Mucosa of stomach (tissue), 1 donor: Measurements from ENCODE around the gene MYRFL.

ENCODE experiments used
- H3K27me3 ChIP-seq: one replicate; pipeline ENCODE4 v1.7.0; 2013; ENCODE audit warnings: mild to moderate bottlenecking, low read length; ENCODE audit not compliant: control insufficient read depth, insufficient read depth
- H3K36me3 ChIP-seq: one replicate; pipeline ENCODE4 v1.7.0; 2013; ENCODE audit warnings: low read length; ENCODE audit not compliant: control insufficient read depth, insufficient read depth
- H3K4me1 ChIP-seq: one replicate; pipeline ENCODE4 v1.7.0; 2013; ENCODE audit warnings: mild to moderate bottlenecking, low read length; ENCODE audit not compliant: control insufficient read depth, insufficient read depth
- H3K4me3 ChIP-seq: one replicate; pipeline ENCODE4 v1.7.0; 2013; ENCODE audit warnings: low read length
- H3K9ac ChIP-seq: one replicate; pipeline ENCODE4 v1.7.0; 2013; ENCODE audit warnings: mild to moderate bottlenecking, low read length, moderate library complexity
- H3K9me3 ChIP-seq: one replicate; pipeline ENCODE4 v1.7.0; 2013; ENCODE audit warnings: mild to moderate bottlenecking, low read length, moderate library complexity; ENCODE audit not compliant: control insufficient read depth
- donor health status: Pancreatic carcinoma.

The MYRFL gene

DNA sequence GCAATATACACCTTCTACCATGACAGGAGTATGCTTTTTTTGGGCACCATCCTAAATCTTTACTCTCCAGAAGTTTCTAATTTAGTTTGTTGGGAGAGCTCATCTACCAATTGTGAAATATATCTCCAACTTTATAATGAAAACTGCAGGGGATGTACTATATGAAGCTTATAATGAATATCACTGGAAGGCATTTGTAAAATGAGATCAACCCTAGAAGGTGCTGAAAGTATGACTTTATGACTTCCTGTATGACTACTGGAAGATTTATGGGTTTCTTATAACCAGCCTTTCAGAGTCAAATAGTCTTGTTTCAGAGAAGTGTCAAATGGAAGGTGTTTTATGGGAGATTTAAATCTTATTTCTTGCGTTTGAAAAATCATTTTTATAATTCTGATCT is 122.9 kb downstream of the MYRFL start:
- H3K9ac ChIP-seq: no peak overlapping the region
- H3K36me3 ChIP-seq: no peaks in the 10 kb centered on the region
- no peaks in the 10 kb centered on the region for H3K27me3 ChIP-seq
- H3K9me3 ChIP-seq: no peaks in the 10 kb centered on the region
- H3K4me1 ChIP-seq: no peaks in the 10 kb centered on the region
- H3K4me3 ChIP-seq: no peak overlapping the region

GRCh38 chr12:69948851-69949250 is 123.8 kb downstream of the MYRFL start:
- H3K4me1 ChIP-seq: no peaks in the 10 kb centered on the region
- H3K36me3 ChIP-seq: no peaks in the 10 kb centered on the region
- H3K4me3 ChIP-seq: no peak overlapping the region

DNA sequence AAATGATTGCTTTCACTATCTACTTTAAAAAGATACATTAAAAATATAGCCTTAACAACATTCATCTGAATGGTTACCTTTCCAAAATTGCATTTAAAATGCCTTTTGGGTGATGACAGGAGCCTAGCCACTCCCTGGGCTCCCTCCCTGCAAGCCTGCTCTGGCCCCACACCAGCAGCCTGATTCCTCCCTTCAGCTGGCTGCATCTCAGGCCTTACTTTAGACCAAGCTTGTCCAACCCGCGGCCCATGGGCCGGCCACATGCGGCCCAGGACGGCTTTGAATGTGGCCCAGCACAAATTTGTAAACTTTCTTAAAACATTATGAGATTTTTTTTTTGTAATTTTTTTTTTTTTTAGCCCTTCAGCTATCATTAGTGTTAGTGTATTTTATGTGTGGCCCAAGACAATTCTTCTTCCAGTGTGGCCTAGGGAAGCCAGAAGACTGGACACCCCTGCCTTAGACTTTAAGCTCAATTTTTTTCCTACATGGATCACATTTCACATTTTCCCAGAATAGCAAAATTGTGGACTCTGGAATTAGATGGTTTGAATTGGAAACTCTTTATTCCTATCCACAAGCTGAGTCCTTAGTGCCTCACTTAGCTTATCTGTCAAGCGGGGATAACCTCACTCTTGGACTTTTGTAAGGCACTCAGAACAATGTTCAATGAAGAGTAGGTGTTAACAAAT is 124.4 kb downstream of the MYRFL start:
- no peaks in the 10 kb centered on the region for H3K27me3 ChIP-seq
- no peaks in the 10 kb centered on the region for H3K9me3 ChIP-seq
- no peaks in the 10 kb centered on the region for H3K36me3 ChIP-seq
- H3K4me1 ChIP-seq: no peaks in the 10 kb centered on the region
- no peak overlapping the region for H3K4me3 ChIP-seq
- H3K9ac ChIP-seq: no peak overlapping the region

More at GRCh38 chr12:69948851-69949250, 123.8 kb downstream of the MYRFL start:
- H3K27me3 ChIP-seq: no peaks in the 10 kb centered on the region
- H3K9me3 ChIP-seq: no peaks in the 10 kb centered on the region
- H3K9ac ChIP-seq: no peak overlapping the region

DNA sequence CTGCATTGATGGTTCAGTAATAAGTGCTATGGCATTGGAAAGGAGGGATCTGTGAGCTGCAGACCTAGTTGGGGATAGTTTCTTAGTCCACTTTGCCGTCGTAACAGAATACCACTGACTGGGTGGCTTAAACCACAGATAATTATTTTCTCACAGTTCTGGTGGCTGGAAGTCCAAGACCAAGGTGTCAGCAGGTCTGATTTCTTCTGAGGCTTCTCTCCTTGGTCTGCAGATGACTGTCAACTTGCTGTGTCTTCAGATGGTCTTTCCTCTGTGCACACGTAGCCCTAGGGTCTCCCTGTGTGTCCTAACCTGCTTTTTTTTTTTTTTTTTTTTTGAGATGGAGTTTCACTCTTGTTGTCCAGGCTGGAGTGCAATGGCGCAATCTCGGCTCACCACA is 126.1 kb downstream of the MYRFL start:
- Histone ChIP-seq H3K4me1 (no peaks in the 10 kb centered on the region), H3K9me3 (no peaks in the 10 kb centered on the region), H3K27me3 (no peaks in the 10 kb centered on the region), H3K36me3 (no peaks in the 10 kb centered on the region), H3K4me3 (no peak overlapping the region), H3K9ac (no peak overlapping the region)

DNA sequence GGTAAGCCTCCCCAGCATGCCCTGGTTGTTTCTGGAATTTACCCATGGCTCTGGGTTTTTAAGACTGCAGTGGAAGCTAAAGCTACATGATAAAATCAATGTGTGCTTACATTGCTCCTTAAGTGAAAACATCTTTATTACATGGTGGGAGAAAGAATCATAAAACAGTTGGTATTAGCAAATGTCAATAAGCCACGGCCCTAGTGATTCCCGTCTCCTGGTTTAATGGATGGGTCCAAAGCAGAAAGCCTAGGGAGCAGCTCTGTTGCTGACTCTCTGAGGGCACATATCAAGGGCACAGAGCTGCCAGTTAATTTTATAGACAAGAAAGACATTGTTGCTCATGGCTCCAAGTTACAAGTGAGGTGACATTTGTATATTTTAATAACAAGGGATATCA is 127.9 kb downstream of the MYRFL start:
- H3K4me3 ChIP-seq: no peak overlapping the region
- H3K36me3 ChIP-seq: no peaks in the 10 kb centered on the region
- no peaks in the 10 kb centered on the region for H3K27me3 ChIP-seq
- no peaks in the 10 kb centered on the region for H3K9me3 ChIP-seq
- no peaks in the 10 kb centered on the region for H3K4me1 ChIP-seq
- no peak overlapping the region for H3K9ac ChIP-seq

DNA sequence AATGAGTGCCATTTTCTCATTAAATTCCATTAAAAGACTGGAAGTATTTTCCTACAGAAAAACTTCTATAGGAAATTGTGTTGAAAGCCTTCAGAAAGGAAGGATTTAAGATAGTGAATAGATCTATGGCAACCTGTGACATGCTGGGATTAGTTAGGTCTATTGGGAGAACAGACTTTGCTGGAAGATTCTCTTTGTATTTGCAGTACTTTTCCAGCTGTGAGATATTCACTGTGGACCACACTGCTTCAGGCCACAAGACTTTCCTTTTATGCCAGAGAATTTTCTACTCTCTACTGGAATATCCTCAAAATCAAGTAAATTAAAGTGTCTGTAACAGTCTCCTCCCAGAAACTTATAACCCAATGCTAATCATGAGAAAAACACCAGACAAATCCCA is 136.2 kb downstream of the MYRFL start:
- Histone ChIP-seq H3K36me3 (no peaks in the 10 kb centered on the region), H3K4me3 (no peak overlapping the region), H3K9me3 (no peaks in the 10 kb centered on the region), H3K9ac (no peak overlapping the region), H3K27me3 (no peaks in the 10 kb centered on the region), H3K4me1 (peaks cover under 1% of the 10 kb centered on the region)

DNA sequence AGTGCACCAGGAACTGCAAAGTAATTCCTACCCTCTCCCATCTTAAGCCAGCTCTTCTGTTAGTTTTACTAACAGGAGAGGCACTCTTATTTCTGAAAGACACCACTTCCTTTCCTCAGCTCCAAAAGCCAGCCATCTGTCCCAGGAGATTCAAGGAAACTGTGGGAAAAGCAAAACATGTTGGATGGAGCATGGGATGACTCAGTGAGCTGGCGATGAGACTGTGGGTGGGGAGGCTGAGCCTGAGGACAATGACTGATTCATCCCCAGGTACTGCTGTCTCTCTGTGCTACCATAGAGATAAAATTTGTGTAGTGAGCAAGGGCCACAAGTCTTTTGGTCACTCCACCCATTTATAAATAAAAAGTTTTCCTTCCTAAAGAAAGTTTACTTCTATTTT is 141.4 kb downstream of the MYRFL start:
- Histone ChIP-seq H3K4me3 (no peak overlapping the region), H3K9ac (no peak overlapping the region), H3K4me1 (peaks cover 9% of the 10 kb centered on the region), H3K9me3 (no peaks in the 10 kb centered on the region), H3K36me3 (no peaks in the 10 kb centered on the region), H3K27me3 (no peaks in the 10 kb centered on the region)

DNA sequence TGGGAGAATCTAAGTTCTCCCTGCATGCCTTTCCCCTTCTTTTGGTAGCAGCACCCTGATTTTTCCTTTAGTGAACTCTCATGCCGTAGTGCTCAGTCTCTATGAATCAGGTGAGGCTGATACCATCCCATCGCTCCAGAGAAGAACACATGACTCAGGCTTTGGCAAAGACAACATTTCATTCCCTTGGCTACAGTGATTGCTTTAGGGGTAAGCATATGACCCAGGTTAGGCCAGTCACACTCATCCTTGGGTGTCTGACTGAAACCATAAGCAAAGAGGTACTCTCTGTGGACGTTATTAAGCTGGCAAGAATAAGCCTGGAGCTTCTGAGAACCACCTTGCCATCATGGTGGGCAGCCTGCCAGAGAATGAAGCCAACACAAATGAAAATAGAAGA is 141.8 kb downstream of the MYRFL start:
- Histone ChIP-seq H3K27me3 (no peaks in the 10 kb centered on the region), H3K9ac (no peak overlapping the region), H3K4me1 (peaks cover 9% of the 10 kb centered on the region), H3K9me3 (no peaks in the 10 kb centered on the region), H3K36me3 (no peaks in the 10 kb centered on the region), H3K4me3 (no peak overlapping the region)

- Histone ChIP-seq H3K9ac (no peak overlapping the region), H3K4me3 (no peak overlapping the region), H3K9me3 (no peaks in the 10 kb centered on the region), H3K36me3 (no peaks in the 10 kb centered on the region), H3K27me3 (no peaks in the 10 kb centered on the region), H3K4me1 (peaks cover 9% of the 10 kb centered on the region)
Measured at GRCh38 chr12:69969011-69969410, 144.0 kb downstream of the MYRFL start.

DNA sequence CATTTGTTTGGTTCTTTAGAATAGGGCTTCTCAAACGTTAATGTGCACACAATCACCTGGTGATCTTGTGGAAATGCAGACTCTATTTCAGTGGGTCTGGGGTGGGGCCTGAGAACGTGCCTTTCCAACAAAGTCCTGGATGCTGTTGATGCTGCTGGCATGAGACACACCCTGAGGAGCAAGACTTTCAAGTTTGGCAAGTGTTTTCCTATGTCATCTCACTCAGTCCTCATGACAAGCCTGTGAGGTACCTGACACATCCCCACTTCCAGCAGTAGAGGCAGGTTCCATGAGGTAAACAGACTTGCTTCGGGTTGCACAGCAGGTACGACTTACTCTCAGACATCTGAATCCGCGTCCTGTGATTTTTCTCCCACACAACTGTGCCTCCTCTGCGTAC is 147.1 kb downstream of the MYRFL start:
- Histone ChIP-seq H3K36me3 (no peaks in the 10 kb centered on the region), H3K9ac (no peak overlapping the region), H3K9me3 (no peaks in the 10 kb centered on the region), H3K27me3 (no peaks in the 10 kb centered on the region), H3K4me3 (no peak overlapping the region), H3K4me1 (no peaks in the 10 kb centered on the region)

DNA sequence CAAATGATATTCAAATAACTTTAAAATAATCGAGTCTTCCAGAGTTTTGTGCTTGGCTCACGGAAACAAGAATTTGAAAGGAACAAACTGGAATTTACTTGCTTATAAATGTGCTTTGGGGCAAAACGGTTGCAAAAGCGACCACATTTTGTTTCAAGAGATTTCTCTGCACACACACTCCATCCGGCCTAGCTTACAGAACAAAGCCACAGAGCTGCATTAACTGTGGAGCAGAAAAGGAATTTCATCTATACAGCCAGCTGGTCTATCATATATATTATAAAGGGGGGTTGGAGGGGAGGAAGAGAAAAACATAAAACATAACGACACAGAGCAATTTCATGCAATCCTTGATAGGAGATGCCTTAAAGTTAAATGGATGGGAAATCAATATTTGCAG is 153.0 kb downstream of the MYRFL start:
- H3K27me3 ChIP-seq: no peaks in the 10 kb centered on the region
- H3K9me3 ChIP-seq: no peaks in the 10 kb centered on the region
- H3K4me3 ChIP-seq: no peak overlapping the region
- peaks cover 3% of the 10 kb centered on the region for H3K4me1 ChIP-seq
- H3K9ac ChIP-seq: no peak overlapping the region
- no peaks in the 10 kb centered on the region for H3K36me3 ChIP-seq

- H3K27me3 ChIP-seq: no peaks in the 10 kb centered on the region
- no peaks in the 10 kb centered on the region for H3K9me3 ChIP-seq
- H3K36me3 ChIP-seq: no peaks in the 10 kb centered on the region
- H3K4me1 ChIP-seq: peaks cover 3% of the 10 kb centered on the region
- H3K9ac ChIP-seq: no peak overlapping the region
- H3K4me3 ChIP-seq: no peak overlapping the region
Measured at GRCh38 chr12:69981881-69982475, 157.0 kb downstream of the MYRFL start.
